PFSK-1 (cell line): ENCODE measurements around the gene PSMA3.

Experiments used
- FOXP2 ChIP-seq: optimal IDR thresholded peaks from 2 replicates; pipeline ENCODE3; 2011; ENCODE audit warnings: borderline replicate concordance, control low read depth, inconsistent platforms; ENCODE audit not compliant: insufficient read depth; ENCODE audit errors: extremely low read length, extremely low read depth
- POLR2AphosphoS5 ChIP-seq: IDR thresholded peaks from 2 replicates; pipeline ENCODE4 v1.6.1; 2012; ENCODE audit warnings: low read depth, mild to moderate bottlenecking, control low read depth, low read length, moderate library complexity
- REST ChIP-seq, 2 experiments: IDR thresholded peaks; 2 replicates each; pipeline versions ENCODE4 v1.6.1 to v1.8.0; 2011 to 2012; ENCODE audit warnings: low read depth in 2 of 2, low read length in 2 of 2, control low read depth in 1 of 2, inconsistent platforms in 1 of 2, mild to moderate bottlenecking in 1 of 2, moderate library complexity in 1 of 2; ENCODE audit not compliant: insufficient read depth in 1 of 2
- SIN3A ChIP-seq: IDR thresholded peaks from 2 replicates; pipeline ENCODE4 v1.6.1; 2012; ENCODE audit warnings: mild to moderate bottlenecking, low read length, moderate library complexity, borderline replicate concordance; ENCODE audit not compliant: insufficient read depth
- TAF1 ChIP-seq: IDR thresholded peaks from 2 replicates; pipeline ENCODE4 v1.6.1; 2012; ENCODE audit warnings: low read length, control low read depth, borderline replicate concordance; ENCODE audit not compliant: insufficient read depth

Gene PSMA3

GRCh38 chr14:58313699-58314098, 69.1 kb downstream of the PSMA3 start:
- TF ChIP-seq POLR2AphosphoS5, result no peak
- no peak for TF ChIP-seq REST (IDR thresholded peaks at IDR 0.05; ENCODE audit: insufficient read depth in 1 of 2, low read depth in 2 of 2, low read length in 2 of 2)
- TF ChIP-seq FOXP2, result no peak
- no peak for TF ChIP-seq TAF1
- no peak for TF ChIP-seq SIN3A

- TF ChIP-seq TAF1, result no peak
- TF ChIP-seq POLR2AphosphoS5, result no peak
- TF ChIP-seq SIN3A, result no peak
- no peak for TF ChIP-seq REST (IDR thresholded peaks at IDR 0.05; ENCODE audit: insufficient read depth in 1 of 2, low read depth in 2 of 2, low read length in 2 of 2)
- TF ChIP-seq FOXP2, result no peak
Measured at GRCh38 chr14:58315606-58316005, 71.0 kb downstream of the PSMA3 start.
